ENCODE measurements around the gene ZBTB20. TPM values are rescaled to one million over a fixed set of nuclear protein-coding genes. Genes with fewer than 3 reads are reported as not detected.
A peak's percentile ranks its signal among the peaks of the same experiment; 100 is the strongest.

The ZBTB20 gene
- total RNA-seq, 2 donors from 2014 or later, result 112 to 120 TPM

GRCh38 chr3:114846252-114846651 lies 300.8 kb downstream of the ZBTB20 start:
- peak overlapping the region in 1 of 2 donors; percentile 55 for H3K27ac ChIP-seq
- no peak for TF ChIP-seq CTCF (IDR thresholded peaks at IDR 0.05)
- H3K4me1 ChIP-seq (ENCODE audit: control insufficient read depth in 1 of 2, low read depth in 2 of 2), result peaks cover 20 to 33% of the 10 kb centered on the region in 2 donors

GRCh38 chr3:114841515-114841914 lies 305.6 kb downstream of the ZBTB20 start:
- Histone ChIP-seq H3K27me3 (replicated peaks; ENCODE audit: insufficient read depth) (no peaks in the 10 kb centered on the region), H3K4me3 (no peak overlapping the region), H3K9me3 (no peaks in the 10 kb centered on the region), H3K36me3 (no peaks in the 10 kb centered on the region), H3K27ac (no peak overlapping the region), H3K4me1 (ENCODE audit: control insufficient read depth in 1 of 2, low read depth in 2 of 2) (peaks cover 4 to 15% of the 10 kb centered on the region in 2 donors)
- DNase-seq (ENCODE audit: low spot score) (no peak), ATAC-seq (ENCODE audit: insufficient number of reproducible peaks, low FRiP score, low read depth) (no peak)
- no peak for TF ChIP-seq CTCF (IDR thresholded peaks at IDR 0.05)

More at GRCh38 chr3:114846252-114846651, 300.8 kb downstream of the ZBTB20 start:
- H3K9me3 ChIP-seq, result no peaks in the 10 kb centered on the region
- no peak overlapping the region for H3K4me3 ChIP-seq
- no peaks in the 10 kb centered on the region for H3K36me3 ChIP-seq
- DNase-seq (ENCODE audit: low spot score), result no peak
- no peaks in the 10 kb centered on the region for H3K27me3 ChIP-seq (replicated peaks; ENCODE audit: insufficient read depth)
- ATAC-seq (ENCODE audit: insufficient number of reproducible peaks, low FRiP score, low read depth), result no peak

GRCh38 chr3:114839476-114839875 lies 307.6 kb downstream of the ZBTB20 start:
- ATAC-seq (ENCODE audit: insufficient number of reproducible peaks, low FRiP score, low read depth) (peak; percentile 43), DNase-seq (ENCODE audit: low spot score) (no peak)
- H3K9me3 ChIP-seq, result no peaks in the 10 kb centered on the region
- no peaks in the 10 kb centered on the region for H3K36me3 ChIP-seq
- no peaks in the 10 kb centered on the region for H3K27me3 ChIP-seq (replicated peaks; ENCODE audit: insufficient read depth)
- peaks cover 0 to 9% of the 10 kb centered on the region in 2 donors for H3K4me1 ChIP-seq (ENCODE audit: control insufficient read depth in 1 of 2, low read depth in 2 of 2)
- H3K4me3 ChIP-seq, result no peak overlapping the region
- no peak overlapping the region for H3K27ac ChIP-seq
- no peak for TF ChIP-seq CTCF (IDR thresholded peaks at IDR 0.05)

GRCh38 chr3:114838025-114838424 lies 309.1 kb downstream of the ZBTB20 start:
- H3K9me3 ChIP-seq, result no peaks in the 10 kb centered on the region
- DNase-seq (ENCODE audit: low spot score) (no peak), ATAC-seq (ENCODE audit: insufficient number of reproducible peaks, low FRiP score, low read depth) (no peak)
- TF ChIP-seq CTCF (IDR thresholded peaks at IDR 0.05), result no peak
- H3K4me1 ChIP-seq (ENCODE audit: control insufficient read depth in 1 of 2, low read depth in 2 of 2), result peaks cover 0 to 9% of the 10 kb centered on the region in 2 donors
- no peaks in the 10 kb centered on the region for H3K27me3 ChIP-seq (replicated peaks; ENCODE audit: insufficient read depth)
- no peaks in the 10 kb centered on the region for H3K36me3 ChIP-seq
- H3K27ac ChIP-seq, result no peak overlapping the region
- H3K4me3 ChIP-seq, result no peak overlapping the region

- Histone ChIP-seq H3K4me1 (ENCODE audit: control insufficient read depth in 1 of 2, low read depth in 2 of 2) (peaks cover 0 to 3% of the 10 kb centered on the region in 2 donors), H3K36me3 (no peaks in the 10 kb centered on the region), H3K9me3 (no peaks in the 10 kb centered on the region), H3K4me3 (no peak overlapping the region), H3K27ac (no peak overlapping the region), H3K27me3 (replicated peaks; ENCODE audit: insufficient read depth) (no peaks in the 10 kb centered on the region)
- no peak for TF ChIP-seq CTCF (IDR thresholded peaks at IDR 0.05)
- DNase-seq (ENCODE audit: low spot score) (no peak), ATAC-seq (ENCODE audit: insufficient number of reproducible peaks, low FRiP score, low read depth) (no peak)
Measured at GRCh38 chr3:114834175-114834940, 312.7 kb downstream of the ZBTB20 start.
